Measurements from ENCODE around the gene MYH6.
"Not testable (repeated sequence)": the region's sequence is repeated elsewhere in the genome, so short reads cannot be mapped to it uniquely, and the experiment has no call there.

MYH6 gene

DNA sequence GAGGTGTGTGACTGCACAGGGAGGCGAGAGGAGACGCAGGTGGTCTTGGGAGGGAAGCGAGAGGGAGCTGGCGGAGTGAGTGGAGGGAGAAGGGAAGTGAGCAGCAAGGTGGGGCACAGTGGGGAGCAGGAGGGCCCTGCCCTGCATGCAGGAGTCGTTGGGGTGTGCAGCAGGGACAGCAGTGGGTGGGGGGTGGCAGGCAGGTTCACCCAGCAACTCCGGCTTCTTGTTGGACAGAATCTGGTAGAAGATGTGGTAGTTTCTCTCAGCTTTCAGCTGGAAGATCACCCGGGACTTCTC lies 5.0 kb downstream of the MYH6 start:
- TF ChIP-seq, protein P1, sequence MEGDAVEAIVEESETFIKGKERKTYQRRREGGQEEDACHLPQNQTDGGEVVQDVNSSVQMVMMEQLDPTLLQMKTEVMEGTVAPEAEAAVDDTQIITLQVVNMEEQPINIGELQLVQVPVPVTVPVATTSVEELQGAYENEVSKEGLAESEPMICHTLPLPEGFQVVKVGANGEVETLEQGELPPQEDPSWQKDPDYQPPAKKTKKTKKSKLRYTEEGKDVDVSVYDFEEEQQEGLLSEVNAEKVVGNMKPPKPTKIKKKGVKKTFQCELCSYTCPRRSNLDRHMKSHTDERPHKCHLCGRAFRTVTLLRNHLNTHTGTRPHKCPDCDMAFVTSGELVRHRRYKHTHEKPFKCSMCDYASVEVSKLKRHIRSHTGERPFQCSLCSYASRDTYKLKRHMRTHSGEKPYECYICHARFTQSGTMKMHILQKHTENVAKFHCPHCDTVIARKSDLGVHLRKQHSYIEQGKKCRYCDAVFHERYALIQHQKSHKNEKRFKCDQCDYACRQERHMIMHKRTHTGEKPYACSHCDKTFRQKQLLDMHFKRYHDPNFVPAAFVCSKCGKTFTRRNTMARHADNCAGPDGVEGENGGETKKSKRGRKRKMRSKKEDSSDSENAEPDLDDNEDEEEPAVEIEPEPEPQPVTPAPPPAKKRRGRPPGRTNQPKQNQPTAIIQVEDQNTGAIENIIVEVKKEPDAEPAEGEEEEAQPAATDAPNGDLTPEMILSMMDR (IDR thresholded peaks at IDR 0.05; ENCODE audit: insufficient read depth, low read depth, low read length, missing control alignments), result no peak
- DNase-seq (ENCODE audit: low read depth), result no peak
- H3K4me3 ChIP-seq (ENCODE audit: low read depth, low read length), result no peak overlapping the region

DNA sequence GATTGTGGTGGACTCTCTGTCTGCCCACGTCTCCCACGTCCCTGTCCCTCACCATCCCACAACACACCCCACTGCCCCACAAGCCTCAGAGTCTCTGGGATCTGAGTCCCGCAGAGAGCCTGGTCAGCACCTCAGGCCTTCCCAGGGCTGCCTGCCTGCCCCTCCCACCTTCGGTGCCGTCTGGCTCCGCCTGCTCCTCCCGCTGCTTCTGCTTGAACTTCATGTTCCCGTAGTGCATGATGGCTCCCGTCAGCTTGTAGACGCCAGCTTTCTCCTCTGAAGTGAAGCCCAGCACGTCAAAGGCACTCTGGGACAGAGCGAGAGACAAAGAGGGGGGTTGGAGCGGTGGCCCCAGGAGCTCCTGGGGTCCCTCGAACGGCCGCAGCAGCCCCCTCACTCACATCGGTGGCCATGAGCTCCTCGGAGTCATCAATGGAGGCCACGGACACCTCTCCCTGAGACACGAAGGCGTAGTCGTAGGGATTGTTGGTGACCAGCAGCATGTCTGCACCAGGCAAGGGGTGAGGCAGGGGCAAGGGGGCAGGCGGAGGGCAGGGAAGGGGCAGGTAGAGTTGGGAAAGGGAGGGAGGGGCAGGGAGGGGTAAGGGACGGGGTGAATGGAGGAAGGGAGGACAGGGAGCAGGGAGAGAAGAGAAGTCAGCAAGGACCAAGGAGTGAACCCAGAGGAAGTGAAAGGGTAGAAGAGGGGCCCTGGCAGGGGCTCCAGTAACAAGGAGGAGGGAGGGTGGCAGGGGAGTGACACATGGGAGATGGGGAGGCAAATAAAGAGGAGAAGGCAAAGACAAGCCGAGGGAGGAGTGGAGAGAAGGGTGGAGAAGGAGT lies 5.6 kb downstream of the MYH6 start:
- no peak overlapping the region for H3K4me3 ChIP-seq (ENCODE audit: low read depth, low read length)
- TF ChIP-seq, protein P1 (IDR thresholded peaks at IDR 0.05; ENCODE audit: insufficient read depth, low read depth, low read length, missing control alignments), result no peak
- no peak for DNase-seq (ENCODE audit: low read depth)

DNA sequence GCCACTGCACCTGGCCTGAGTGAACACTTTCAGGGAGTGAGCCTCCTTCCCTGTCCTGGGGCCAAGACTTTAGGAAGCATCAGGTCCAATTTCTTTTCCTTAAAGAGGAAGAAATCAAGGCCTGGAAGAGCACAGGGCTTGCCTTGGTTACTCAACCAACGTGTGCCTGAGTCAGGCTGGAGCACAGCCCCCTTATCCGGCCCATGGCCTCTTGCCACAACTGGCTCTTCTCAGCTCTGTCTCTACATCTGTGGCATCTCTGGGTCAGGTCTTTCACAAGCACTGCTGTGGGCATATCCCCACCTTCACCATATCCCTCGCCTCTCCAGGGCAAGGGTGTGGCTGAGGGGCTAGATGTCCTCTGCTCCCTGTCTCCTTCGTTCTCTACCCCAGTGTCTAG lies 6.8 kb downstream of the MYH6 start:
- TF ChIP-seq, protein P1 (IDR thresholded peaks at IDR 0.05; ENCODE audit: insufficient read depth, low read depth, low read length, missing control alignments), result no peak

DNA sequence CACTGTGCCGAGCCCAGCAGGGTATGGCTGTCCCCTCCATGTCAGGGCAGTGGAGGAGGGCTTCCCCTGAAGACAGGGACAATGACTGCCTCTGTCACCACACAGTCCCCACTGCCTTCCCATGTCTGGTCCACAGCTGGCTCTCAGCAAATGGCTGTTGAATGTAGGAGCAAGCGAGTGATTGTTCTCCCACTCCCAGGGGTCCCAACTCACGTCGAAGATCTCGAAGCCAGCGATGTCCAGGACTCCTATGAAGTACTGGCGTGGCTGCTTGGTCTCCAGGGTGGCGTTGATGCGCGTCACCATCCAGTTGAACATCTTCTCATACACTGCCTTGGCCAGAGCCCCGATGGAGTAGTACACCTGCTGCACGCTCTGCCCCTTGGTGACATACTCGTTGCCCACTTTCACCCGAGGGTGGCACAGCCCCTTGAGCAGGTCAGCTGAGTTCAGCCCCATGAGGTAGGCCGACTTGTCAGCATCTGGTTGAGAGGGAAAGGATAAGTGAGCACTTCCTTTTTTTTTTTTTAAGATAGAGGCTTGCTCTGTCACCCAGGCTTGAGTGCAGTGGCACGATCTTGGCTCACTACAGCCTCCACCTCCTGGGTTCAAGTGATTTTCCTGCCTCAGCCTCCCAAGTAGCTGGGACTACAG lies 7.5 kb downstream of the MYH6 start:
- H3K4me3 ChIP-seq (ENCODE audit: low read depth, low read length); DNase-seq (ENCODE audit: low read depth): not testable (repeated sequence)

More for the DNA sequence above, 6.8 kb downstream of the MYH6 start:
- no peak for DNase-seq (ENCODE audit: low read depth)
- H3K4me3 ChIP-seq (ENCODE audit: low read depth, low read length), result no peak overlapping the region

DNA sequence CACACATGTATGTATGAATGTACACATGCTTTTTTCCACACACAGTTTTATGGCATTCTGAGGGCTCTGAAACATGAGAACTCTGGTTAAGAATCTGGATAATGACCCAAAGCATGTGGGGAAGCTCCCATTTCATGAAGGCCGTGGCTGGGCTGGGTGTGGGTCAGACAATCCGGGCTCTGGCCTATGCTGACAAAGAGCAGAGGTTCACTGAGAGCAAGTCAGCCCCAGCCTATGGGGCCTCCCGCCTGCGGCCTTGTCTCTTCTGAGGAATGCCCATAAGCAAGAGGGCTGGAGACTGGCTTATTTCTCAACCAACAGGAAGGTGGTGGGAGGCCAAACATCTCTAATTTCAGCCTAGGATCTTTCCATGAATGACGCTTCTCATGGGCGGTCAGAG lies 8.5 kb downstream of the MYH6 start:
- H3K4me3 ChIP-seq (ENCODE audit: low read depth, low read length), result no peak overlapping the region
- TF ChIP-seq, protein P1 (IDR thresholded peaks at IDR 0.05; ENCODE audit: insufficient read depth, low read depth, low read length, missing control alignments), result no peak
- no peak for DNase-seq (ENCODE audit: low read depth)

DNA sequence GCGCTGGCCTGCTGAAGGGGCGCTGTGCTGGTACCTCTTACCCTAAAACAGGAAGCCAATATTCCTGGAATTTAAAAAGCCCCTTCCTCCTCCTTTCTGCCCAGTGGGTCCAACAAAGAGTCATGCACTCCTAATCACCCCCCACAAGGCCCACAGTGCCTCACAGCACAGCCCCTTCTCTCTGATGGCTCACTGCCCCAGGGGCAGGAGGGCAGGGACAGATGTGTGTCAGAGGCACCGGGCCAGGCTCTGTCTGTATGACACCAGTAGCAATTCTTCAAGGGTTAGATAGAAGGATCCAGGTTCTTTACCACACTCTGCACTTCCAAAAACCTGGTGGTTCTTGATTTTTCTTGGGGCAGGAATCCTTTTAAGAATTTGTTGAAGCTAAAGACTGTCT lies 8.9 kb downstream of the MYH6 start:
- no peak for DNase-seq (ENCODE audit: low read depth)
- no peak overlapping the region for H3K4me3 ChIP-seq (ENCODE audit: low read depth, low read length)
- TF ChIP-seq, protein P1 (IDR thresholded peaks at IDR 0.05; ENCODE audit: insufficient read depth, low read depth, low read length, missing control alignments), result no peak

DNA sequence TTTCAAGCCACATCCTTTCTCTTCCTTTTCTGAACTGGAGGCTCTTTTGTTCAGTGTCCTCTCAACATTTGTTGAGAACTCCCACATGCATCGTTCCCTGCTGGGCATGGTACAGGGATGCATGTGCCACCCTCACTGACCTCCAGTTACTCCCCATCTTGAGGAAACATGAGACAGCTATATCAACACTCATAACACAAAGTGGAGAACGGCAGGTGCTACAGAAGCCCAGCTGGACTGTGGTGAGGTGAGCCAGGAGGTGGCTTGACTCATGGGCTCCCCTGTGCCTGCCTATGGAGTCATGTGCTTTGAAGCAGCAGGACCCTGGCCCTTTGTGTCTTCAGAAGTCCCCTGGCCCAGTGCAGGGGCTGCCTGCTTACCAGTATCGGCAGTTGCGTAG lies 9.7 kb downstream of the MYH6 start:
- DNase-seq (ENCODE audit: low read depth), result no peak
- H3K4me3 ChIP-seq (ENCODE audit: low read depth, low read length), result no peak overlapping the region
- TF ChIP-seq, protein P1 (IDR thresholded peaks at IDR 0.05; ENCODE audit: insufficient read depth, low read depth, low read length, missing control alignments), result no peak
